ENCODE results near the gene C8A. TPM values are rescaled to one million over a fixed set of nuclear protein-coding genes. Genes with fewer than 3 reads are reported as not detected.

The C8A gene
- total RNA-seq, 2 experiments from 2014 or later = not detected

DNA sequence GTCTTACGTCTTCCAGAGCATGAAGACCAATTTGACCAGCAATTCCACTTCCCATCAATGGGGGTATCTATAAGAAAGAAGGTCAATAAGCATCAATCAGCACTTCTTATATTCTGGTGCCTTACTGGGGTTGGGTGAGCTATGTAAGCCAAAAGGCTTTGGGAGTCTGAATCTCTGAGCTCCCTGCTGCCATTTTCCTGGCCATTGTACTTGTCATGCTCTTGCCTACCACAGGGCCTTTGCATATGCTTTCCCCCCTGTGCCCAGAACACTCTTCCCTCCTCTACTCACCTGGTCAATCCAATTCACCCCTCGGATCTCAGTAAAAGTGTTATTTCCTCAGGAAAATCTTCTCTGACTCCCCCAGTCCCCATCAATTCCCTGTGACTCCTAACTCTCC is 74.9 kb downstream of the C8A start:
- ChIA-PET POLR2A (no interaction called here), CTCF (no interaction called here)
- Mint-ChIP-seq H3K4me1 (no peaks in the 10 kb centered on the region), H3K36me3 (ENCODE audit: low read depth) (no peaks in the 10 kb centered on the region), H3K27ac (no peak overlapping the region), H3K27me3 (peaks cover 1% of the 10 kb centered on the region), H3K4me3 (no peak overlapping the region), H3K9me3 (no peaks in the 10 kb centered on the region)
- no peak for DNase-seq

DNA sequence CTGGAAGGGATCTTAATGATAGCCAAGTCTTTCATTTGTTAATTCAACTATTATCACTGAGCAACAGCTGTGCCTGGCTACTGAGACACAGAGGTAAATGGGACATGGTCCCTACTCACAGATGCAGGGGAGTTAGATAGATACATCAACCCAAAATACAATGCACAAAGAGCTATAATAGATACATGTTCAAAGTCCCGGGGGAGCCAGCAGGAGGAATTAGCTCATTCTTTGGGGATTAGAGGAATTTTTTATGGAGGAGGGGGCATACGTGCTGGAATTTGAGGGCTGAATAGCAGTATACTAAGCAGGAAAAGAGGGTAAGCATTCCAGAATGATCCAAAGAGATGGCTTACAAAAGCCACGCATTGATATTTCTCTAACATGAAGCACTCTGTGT is 76.6 kb downstream of the C8A start:
- Mint-ChIP-seq H3K36me3 (ENCODE audit: low read depth) (no peaks in the 10 kb centered on the region), H3K4me1 (no peaks in the 10 kb centered on the region), H3K9me3 (no peaks in the 10 kb centered on the region), H3K4me3 (no peak overlapping the region), H3K27me3 (peaks cover 1% of the 10 kb centered on the region), H3K27ac (no peak overlapping the region)
- CTCF ChIA-PET = interaction anchor here (0.6 kb wide), 1 partner anchor 504 kb away, joined by 4 read pairs; no protein-coding TSS in a partner anchor
- POLR2A ChIA-PET = no interaction called here
- no peak for DNase-seq

DNA sequence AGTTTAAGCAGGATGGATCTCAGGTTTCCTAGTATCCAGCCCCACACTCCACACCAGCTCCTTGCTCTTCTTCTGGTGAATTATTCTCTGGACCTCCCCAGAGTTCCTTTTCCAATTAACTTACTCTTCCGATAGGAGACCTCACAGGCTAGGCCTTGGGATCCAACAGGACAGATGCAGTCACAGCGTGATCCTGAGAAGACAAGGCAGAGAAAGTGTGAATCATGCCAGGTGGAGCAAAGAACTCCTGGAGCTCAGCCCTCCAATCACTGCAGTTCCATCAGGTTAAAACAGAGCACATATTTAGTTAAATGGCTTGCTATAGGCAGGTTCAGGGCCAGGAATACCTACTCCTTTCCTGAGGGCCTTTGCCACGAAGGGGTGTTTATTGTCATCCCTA is 77.1 kb downstream of the C8A start:
- H3K4me1 Mint-ChIP-seq = no peaks in the 10 kb centered on the region
- peaks cover 1% of the 10 kb centered on the region for H3K27me3 Mint-ChIP-seq
- CTCF ChIA-PET = interaction anchor here (0.6 kb wide), 1 partner anchor 503 kb away, joined by 4 read pairs; no protein-coding TSS in a partner anchor
- no peak overlapping the region for H3K27ac Mint-ChIP-seq
- H3K4me3 Mint-ChIP-seq = no peak overlapping the region
- H3K9me3 Mint-ChIP-seq = no peaks in the 10 kb centered on the region
- no peaks in the 10 kb centered on the region for H3K36me3 Mint-ChIP-seq (ENCODE audit: low read depth)
- DNase-seq = no peak
- POLR2A ChIA-PET = no interaction called here

DNA sequence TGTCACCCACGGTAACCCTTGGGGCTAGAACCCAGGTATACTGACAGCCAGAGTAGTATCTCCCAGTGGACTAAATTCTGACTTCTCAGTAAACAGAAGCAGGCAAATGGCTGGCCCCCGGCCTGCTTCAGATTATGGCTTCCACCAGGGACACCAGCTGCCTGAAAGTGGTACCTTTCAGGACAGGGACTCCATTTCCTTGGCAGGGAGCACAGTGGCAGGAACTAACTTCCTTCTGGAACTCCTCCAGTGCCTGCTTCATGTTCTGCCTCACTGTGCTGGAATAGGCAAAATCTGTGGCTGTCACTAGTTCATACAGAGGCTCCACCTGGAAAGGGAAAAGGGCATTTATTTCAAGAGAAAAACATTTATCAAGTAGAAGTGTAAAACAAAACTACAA is 78.6 kb downstream of the C8A start:
- Mint-ChIP-seq H3K4me3 (no peak overlapping the region), H3K4me1 (no peaks in the 10 kb centered on the region), H3K27me3 (peaks cover 4% of the 10 kb centered on the region), H3K9me3 (no peaks in the 10 kb centered on the region), H3K27ac (no peak overlapping the region), H3K36me3 (ENCODE audit: low read depth) (no peaks in the 10 kb centered on the region)
- ChIA-PET CTCF (no interaction called here), POLR2A (no interaction called here)
- DNase-seq = no peak

DNA sequence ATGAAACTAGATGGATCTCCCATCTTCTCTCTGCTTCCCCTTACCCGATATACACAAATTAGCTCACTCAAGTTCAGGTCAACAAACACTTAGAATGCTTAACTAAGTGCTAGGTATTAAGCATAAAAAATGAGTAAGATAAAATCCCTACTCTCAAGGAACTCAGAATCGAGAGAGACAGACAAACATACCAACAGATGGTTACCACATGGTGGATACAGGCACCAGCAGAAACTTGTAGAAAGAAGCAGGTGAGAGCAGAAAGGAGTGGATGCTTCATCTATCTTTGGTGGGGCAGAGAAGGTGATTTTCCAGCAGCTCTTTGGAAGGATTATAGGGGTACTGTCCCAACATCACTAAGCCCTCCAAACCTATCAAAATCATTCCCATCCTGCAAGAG is 79.0 kb downstream of the C8A start:
- POLR2A ChIA-PET = no interaction called here
- no peak overlapping the region for H3K4me3 Mint-ChIP-seq
- CTCF ChIA-PET = no interaction called here
- DNase-seq = no peak
- no peaks in the 10 kb centered on the region for H3K36me3 Mint-ChIP-seq (ENCODE audit: low read depth)
- H3K9me3 Mint-ChIP-seq = no peaks in the 10 kb centered on the region
- H3K27ac Mint-ChIP-seq = no peak overlapping the region
- peaks cover 4% of the 10 kb centered on the region for H3K27me3 Mint-ChIP-seq
- no peaks in the 10 kb centered on the region for H3K4me1 Mint-ChIP-seq

DNA sequence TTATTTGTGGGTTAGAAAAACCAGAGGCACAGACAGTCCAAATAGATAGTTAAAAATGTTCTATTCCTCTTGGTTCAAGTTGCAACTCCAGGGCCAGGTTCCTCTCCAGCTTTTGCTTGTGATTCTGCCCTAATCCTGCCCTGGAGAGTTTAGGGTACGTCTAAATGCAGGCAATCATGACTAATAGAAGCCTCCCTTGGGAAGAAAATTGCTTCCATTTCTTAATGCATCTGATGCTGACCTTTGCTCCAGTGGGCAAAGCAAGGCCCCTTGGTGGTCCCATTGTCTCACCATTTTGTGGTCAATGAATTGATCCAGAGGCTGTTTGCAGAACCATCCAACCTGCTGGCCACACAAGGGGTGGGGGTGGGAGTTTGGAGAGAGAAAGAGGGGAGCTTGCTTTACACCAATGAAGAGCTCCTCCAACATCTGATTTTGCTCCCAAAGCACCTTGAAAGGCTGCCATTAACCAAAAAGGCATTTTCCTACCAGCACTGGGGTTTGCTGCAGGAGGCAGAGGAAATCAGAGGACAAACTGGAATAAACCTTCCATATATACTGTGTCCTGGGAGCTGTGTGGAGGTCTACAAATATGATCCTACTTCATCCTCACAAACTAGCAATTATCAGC is 79.9 kb downstream of the C8A start:
- Mint-ChIP-seq H3K27ac (no peak overlapping the region), H3K4me3 (no peak overlapping the region), H3K27me3 (peaks cover 4% of the 10 kb centered on the region), H3K9me3 (no peaks in the 10 kb centered on the region), H3K4me1 (no peaks in the 10 kb centered on the region), H3K36me3 (ENCODE audit: low read depth) (no peaks in the 10 kb centered on the region)
- CTCF ChIA-PET = no interaction called here
- no peak for DNase-seq
- POLR2A ChIA-PET = no interaction called here

DNA sequence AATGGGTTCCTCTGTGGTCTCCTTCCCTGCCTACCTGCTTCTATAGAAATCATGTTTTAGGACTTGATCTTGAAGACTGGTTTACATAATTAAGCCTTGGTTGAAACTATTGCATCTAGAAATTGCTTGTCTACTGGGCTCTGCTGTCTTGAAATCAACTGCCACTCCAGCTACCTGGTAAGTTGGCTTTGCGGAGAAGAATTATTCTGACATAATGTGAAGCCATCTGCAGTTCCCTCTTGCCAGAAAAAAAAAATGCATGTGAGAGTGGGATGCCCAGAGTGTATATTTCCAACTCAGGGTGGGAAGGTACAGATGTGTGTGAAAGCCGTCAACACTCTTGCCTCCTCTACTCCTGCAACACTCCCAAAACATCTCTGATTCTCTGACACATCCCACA is 84.0 kb downstream of the C8A start:
- H3K36me3 Mint-ChIP-seq (ENCODE audit: low read depth) = no peaks in the 10 kb centered on the region
- CTCF ChIA-PET = no interaction called here
- peaks cover 2% of the 10 kb centered on the region for H3K27me3 Mint-ChIP-seq
- no peak for DNase-seq
- POLR2A ChIA-PET = no interaction called here
- H3K9me3 Mint-ChIP-seq = no peaks in the 10 kb centered on the region
- no peak overlapping the region for H3K27ac Mint-ChIP-seq
- H3K4me3 Mint-ChIP-seq = no peak overlapping the region
- H3K4me1 Mint-ChIP-seq = no peaks in the 10 kb centered on the region

DNA sequence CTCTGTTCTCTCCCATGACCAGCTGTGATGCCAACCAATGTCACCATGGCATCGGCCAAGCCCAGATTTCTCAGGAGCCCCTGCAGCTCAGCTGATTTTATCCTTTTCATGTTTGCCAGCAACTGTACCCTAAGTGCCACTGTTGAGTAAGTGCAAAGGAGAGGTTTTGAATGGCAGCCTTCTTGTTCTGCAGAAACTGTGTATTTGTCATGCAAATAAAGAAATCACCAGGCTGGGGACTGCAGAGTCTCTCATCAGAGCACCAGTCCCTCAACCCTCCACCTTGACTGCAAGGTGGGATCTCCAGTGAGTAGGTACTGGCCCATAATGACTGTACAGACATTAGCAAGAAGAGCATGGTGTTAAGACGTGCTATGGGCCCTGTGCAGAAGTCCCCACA is 84.6 kb downstream of the C8A start:
- no peak for DNase-seq
- H3K4me1 Mint-ChIP-seq = no peaks in the 10 kb centered on the region
- ChIA-PET CTCF (no interaction called here), POLR2A (no interaction called here)
- no peaks in the 10 kb centered on the region for H3K36me3 Mint-ChIP-seq (ENCODE audit: low read depth)
- peaks cover 2% of the 10 kb centered on the region for H3K27me3 Mint-ChIP-seq
- no peak overlapping the region for H3K4me3 Mint-ChIP-seq
- no peak overlapping the region for H3K27ac Mint-ChIP-seq
- H3K9me3 Mint-ChIP-seq = no peaks in the 10 kb centered on the region

DNA sequence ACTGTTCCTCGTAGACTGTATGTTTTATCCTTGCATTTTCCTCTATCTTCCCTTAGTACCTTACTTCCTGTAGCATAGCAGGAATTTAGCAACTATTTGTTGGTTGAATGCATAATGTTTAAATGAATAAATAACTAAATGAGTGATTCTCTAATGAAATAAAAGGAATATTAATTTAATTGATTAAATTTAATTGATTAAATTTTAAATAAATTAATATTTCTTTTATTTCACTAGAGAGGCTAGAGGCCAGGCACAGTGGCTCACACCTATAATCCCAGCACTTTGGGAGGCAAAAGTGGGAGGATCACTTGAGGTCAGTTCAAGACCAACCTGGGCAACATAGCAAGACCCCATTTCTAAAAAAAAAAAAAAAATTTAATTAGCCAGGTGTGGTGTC is 85.4 kb downstream of the C8A start:
- H3K9me3 Mint-ChIP-seq = no peaks in the 10 kb centered on the region
- no peaks in the 10 kb centered on the region for H3K4me1 Mint-ChIP-seq
- H3K27me3 Mint-ChIP-seq = peaks cover 2% of the 10 kb centered on the region
- no peaks in the 10 kb centered on the region for H3K36me3 Mint-ChIP-seq (ENCODE audit: low read depth)
- no peak overlapping the region for H3K27ac Mint-ChIP-seq
- no peak overlapping the region for H3K4me3 Mint-ChIP-seq
- no peak for DNase-seq
- ChIA-PET CTCF (no interaction called here), POLR2A (no interaction called here)

DNA sequence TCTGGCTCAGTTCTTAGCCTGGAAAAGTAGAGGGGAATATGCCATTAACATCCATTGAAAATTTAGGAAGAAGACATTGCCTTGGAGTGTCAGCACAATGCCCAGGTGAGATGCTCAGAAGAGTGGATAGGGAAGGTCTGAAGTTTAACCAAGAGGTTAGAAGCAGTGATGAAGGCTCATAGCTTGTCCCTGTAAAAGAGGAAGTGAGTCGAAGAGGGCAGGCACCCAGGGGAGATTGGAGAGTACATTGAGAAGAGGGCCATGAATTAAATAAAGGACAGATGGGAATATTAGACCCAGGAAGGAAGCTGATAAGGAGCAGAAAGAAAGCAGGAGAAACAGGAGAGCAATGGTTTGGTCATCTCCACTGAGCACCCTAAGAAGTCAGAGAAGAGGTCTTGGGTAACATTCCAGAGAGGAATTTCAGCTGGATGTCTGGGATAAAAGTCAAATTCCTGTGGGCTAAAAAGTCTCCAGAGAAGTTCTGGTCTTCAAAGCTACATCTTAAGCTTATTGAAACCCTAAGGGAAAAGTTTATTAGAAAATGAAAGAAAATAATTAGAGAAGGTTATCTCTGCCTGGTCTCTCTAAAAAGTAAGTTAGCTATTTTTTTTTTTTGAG is 93.9 kb downstream of the C8A start:
- Mint-ChIP-seq H3K9me3 (no peaks in the 10 kb centered on the region), H3K4me1 (no peaks in the 10 kb centered on the region), H3K27ac (no peak overlapping the region), H3K4me3 (no peak overlapping the region), H3K27me3 (no peaks in the 10 kb centered on the region), H3K36me3 (ENCODE audit: low read depth) (no peaks in the 10 kb centered on the region)
- ChIA-PET POLR2A (no interaction called here), CTCF (no interaction called here)
- no peak for DNase-seq

DNA sequence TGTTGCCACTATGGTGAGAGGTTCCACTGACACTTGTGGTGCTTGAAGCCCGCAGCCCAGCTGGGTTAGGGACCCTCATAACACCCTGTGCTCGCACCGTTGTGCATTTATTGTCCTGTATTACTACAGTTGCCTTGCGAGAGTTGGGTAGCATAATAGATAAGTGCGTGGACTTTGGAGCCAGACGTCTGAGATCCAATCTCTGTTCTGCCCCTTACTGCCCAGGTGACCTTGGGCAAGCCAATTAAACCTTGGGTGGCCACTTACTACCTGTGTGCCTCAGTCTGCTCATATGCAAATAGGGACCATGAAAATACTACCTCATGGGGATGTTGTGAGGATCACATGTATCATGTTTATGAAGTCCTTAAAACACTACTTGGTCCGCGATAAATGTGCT is 97.9 kb downstream of the C8A start:
- H3K4me3 Mint-ChIP-seq = no peak overlapping the region
- no peak overlapping the region for H3K27ac Mint-ChIP-seq
- CTCF ChIA-PET = no interaction called here
- H3K36me3 Mint-ChIP-seq (ENCODE audit: low read depth) = no peaks in the 10 kb centered on the region
- POLR2A ChIA-PET = no interaction called here
- H3K27me3 Mint-ChIP-seq = no peaks in the 10 kb centered on the region
- no peaks in the 10 kb centered on the region for H3K4me1 Mint-ChIP-seq
- no peaks in the 10 kb centered on the region for H3K9me3 Mint-ChIP-seq
- DNase-seq = no peak

DNA sequence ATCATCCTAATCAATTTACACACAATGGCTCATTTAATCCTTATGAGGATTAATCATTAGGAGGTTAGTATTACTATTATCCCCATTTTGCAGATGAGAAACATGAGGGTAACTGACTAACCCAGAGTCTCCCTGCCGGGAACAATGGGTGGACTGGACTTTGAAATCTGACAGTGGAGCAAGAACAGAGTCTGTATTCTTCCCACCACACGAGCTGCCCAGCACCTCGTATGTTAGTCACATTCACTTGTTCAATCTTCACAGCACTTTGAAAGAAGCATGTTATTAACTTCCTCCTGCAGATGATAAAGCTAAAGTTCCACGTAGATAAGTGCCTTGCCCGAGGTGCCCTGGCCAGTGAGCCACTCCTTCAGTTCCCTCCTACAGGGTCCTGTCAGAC is 98.8 kb downstream of the C8A start:
- Mint-ChIP-seq H3K4me3 (no peak overlapping the region), H3K27me3 (no peaks in the 10 kb centered on the region), H3K4me1 (no peaks in the 10 kb centered on the region), H3K9me3 (no peaks in the 10 kb centered on the region), H3K27ac (no peak overlapping the region), H3K36me3 (ENCODE audit: low read depth) (no peaks in the 10 kb centered on the region)
- ChIA-PET POLR2A (no interaction called here), CTCF (no interaction called here)
- no peak for DNase-seq

DNA sequence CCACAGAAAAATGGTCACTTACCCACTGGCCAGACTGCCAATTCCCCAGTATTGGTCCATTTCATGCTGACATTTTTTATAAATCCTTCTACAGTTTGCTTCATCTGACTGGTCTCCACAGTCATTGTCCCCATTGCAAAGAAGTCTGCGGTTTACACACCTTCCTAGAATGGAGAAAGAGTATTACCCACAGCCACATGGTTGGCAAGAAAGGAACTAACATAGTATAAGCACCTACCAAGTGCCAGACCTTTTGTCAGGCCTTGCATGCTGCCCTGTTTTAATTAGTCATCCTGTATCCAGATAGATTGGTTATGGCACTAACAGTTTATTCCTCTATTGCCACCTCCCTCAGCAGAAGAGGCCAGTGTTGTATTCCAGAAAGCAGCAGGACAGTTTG is 100.1 kb downstream of the C8A start:
- H3K27ac Mint-ChIP-seq = no peak overlapping the region
- no peak overlapping the region for H3K4me3 Mint-ChIP-seq
- POLR2A ChIA-PET = no interaction called here
- H3K27me3 Mint-ChIP-seq = no peaks in the 10 kb centered on the region
- CTCF ChIA-PET = no interaction called here
- H3K4me1 Mint-ChIP-seq = no peaks in the 10 kb centered on the region
- no peak for DNase-seq
- no peaks in the 10 kb centered on the region for H3K9me3 Mint-ChIP-seq
- H3K36me3 Mint-ChIP-seq (ENCODE audit: low read depth) = no peaks in the 10 kb centered on the region

DNA sequence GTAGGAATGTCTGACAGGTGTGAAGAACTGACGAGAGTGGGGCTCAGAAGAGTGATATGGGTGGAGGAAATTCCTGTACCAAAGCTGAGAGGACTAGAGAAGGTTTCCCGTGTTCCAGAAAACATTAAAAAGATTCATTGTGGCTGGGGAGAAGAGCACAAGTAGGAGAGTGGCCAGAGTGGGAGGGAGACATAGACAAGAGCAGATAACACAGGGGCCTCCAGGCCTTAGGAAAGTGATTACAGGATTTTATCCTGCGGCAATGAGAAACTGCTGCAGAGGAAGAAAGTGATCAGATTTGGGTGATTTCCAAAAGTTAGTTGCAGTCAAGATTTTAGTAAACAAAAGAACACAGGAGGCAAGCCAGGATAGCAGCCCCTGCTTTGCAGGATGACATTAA is 103.3 kb downstream of the C8A start:
- no peaks in the 10 kb centered on the region for H3K9me3 Mint-ChIP-seq
- CTCF ChIA-PET = no interaction called here
- POLR2A ChIA-PET = no interaction called here
- no peaks in the 10 kb centered on the region for H3K27me3 Mint-ChIP-seq
- H3K4me3 Mint-ChIP-seq = no peak overlapping the region
- no peak overlapping the region for H3K27ac Mint-ChIP-seq
- H3K36me3 Mint-ChIP-seq (ENCODE audit: low read depth) = no peaks in the 10 kb centered on the region
- no peak for DNase-seq
- no peaks in the 10 kb centered on the region for H3K4me1 Mint-ChIP-seq
